Colon (tissue), 2 donors: ENCODE results near the gene CCL16.

Experiments used
- FAIRE-seq: peaks from 2 replicates; lab custom pipeline; 2012; peaks lifted over from hg19 to GRCh38; lab: Jason Lieb, UNC
- donor health status: control.
- donor health status: control.

Gene CCL16

DNA sequence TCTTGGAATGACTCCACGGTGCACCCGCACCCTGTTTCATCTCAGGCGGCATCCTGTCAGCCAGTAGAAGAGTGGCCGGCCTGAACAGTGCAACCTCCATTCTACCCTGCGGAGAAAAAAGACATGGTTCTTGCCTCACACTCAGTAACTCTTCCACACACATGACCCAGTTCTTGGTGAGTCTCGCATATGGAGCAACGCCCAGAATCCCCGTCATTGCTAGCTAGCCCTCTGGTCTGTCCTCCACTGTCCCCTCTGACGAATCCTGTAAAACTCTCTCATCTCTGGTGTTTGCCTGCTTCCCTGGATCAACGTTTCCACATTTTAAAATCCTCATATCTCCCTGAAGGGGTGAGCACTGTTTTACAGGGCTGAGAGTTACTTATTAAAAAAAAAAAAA is 46.5 kb downstream of the CCL16 start:
- FAIRE-seq: no peak

DNA sequence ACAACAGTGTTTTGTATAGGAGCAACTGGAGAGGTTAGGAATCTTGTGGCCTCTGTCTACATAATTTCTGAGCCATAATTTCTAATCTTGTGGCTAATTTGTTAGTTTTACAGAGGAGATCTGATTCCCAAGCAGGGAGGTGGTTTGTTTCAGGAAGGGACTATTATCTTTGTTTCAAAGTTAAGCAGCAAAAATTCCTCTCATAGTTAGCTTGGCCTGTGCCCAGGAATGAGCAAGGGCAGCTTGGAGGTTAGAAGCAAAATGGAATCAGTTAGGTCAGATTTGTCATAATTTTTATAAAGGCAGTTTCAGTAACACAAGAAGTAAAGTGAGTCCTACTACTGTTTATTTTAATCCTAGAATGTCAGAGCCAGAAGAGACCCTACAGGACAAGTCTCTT is 48.7 kb downstream of the CCL16 start:
- FAIRE-seq: no peak

DNA sequence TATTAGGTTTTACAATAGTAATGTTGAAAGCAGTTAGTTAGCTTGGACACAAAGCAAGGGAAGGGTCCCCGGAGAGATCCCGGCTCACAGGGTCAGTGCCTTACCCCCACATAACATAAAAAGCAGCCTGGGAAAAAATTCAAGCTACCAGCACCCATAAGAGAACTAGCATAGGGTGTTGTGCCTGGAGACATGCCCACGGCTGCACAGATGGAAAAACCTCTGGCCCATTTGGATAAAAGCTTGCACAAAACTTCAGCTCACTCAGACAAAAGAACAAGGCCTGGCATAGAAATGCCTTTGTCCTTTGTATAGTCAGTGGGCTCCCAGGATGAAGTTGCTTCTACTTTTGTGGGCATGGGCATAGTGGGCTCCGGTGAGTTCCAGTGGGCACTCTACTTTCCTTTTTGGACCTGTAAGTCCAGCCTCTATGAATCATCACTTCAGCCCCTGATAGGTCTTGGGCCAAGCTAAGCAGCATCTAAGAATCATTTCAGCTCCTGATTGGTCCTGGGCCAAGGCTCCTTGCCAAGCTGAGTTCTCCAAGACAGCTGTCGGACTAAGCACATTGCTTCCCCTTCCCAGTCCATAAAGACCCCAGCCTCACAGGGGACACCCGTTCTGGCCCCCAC is 49.4 kb downstream of the CCL16 start:
- FAIRE-seq: no peak

DNA sequence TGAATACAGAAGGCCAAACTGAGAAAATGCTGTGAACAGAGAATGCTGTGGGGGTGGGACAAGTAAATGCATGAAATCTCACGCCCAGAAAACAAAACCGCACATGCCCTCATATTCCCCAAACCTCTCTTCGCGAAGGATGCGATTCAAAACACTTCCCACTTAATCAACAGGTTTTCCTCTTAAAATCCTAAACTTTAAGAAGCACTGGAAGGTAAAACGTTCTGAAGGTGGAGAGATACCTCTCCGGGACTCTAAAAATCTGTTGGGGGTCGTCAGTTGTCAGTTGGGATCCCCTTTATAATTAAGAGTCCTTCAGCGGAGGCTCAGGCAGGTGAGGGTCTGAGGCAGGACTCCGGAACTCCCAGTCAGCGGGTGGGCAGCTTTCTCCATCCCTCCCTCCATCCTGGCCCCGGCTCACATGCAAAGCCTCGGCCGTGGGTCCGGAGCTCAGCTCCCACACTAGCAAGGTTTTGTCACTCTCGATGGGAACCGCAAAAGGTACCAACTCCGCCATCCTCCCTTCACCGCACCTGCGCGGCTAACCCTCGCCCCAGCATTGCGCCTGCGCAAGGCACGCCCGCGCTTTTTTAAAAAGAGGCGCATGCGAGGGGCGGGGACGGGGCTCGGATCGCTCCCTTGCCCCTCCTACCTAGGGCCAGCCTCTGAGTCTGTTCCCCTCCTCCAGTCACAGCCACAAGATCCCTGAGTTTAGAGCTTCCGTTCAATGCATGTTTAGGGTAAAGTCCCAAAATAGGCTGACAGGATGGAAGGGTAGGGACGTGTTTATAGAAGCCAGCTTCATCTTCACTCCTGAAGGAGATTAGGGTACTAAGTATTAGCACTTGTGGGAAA is 50.9 kb downstream of the CCL16 start, which contains the start of gene RDM1:
RDM1 (minus strand) TSS at position 563 of the 855 bp plus-strand sequence; CDS start at position 517, 46 bp downstream.
- FAIRE-seq: no peak

DNA sequence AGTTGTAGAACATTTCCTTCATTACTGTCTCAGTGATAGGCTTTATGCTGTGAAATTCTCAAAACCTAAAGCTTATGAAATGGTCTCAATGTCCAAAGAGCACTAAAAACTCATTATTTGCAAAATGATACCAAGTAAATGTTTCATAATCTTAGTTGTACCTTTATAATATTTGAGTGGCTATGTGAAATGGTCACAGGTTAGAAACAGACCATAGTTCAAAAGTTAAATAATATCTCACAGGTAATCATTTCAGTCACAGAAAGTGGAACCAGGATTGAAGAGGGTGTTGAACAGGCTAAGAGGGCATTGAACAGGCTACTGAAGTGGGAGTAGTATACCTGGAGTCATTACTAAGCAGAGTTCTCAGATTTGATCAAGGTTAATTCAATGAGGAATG is 53.6 kb downstream of the CCL16 start:
- FAIRE-seq: no peak
